Urinary bladder (tissue), 4 donors: ENCODE results near the gene CRTC1. TPM values are rescaled to one million over a fixed set of nuclear protein-coding genes. Genes with fewer than 3 reads are reported as not detected.

Source experiments
- DNase-seq: peaks from one replicate; pipeline ENCODE4 v3.0.0-alpha.2; 2015; ENCODE audit errors: extremely low spot score
- H3K27ac ChIP-seq: one replicate; pipeline ENCODE4 v1.5.1; 2013; ENCODE audit warnings: low read depth, mild to moderate bottlenecking, moderate library complexity
- H3K36me3 ChIP-seq: one replicate; pipeline ENCODE4 v1.6.1; 2013; ENCODE audit warnings: mild to moderate bottlenecking, moderate library complexity; ENCODE audit not compliant: insufficient read depth
- H3K4me1 ChIP-seq: one replicate; pipeline ENCODE4 v1.6.1; 2013; ENCODE audit warnings: mild to moderate bottlenecking, moderate library complexity; ENCODE audit not compliant: insufficient read depth
- H3K4me3 ChIP-seq: one replicate; pipeline ENCODE4 v1.5.1; 2013; ENCODE audit warnings: low read depth, low read length
- WGBS: extraction: QIAGEN DNeasy Blood & Tissue Kit; methylation state at CpG from one replicate; pipeline ENCODE4 v1.1.7; 2013; 5-methylcytosine and 5-hydroxymethylcytosine counted together
- polyA plus RNA-seq: library from polyadenylated mRNA; stranded (reverse); fragments of 200-250 nt; gene quantifications from one replicate; pipeline ENCODE4 v1.2.3, GENCODE V29; 2013
- total RNA-seq: library from RNA; depleted of rRNA; stranded (reverse); fragments of >200 nt; gene quantifications from one replicate; pipeline ENCODE4 v1.2.3, GENCODE V29; 2014
- donor health status: healthy with polysubstance abuse.
- donor health status: healthy.

The CRTC1 gene
- total and polyA plus RNA-seq, 2 donors: 4.8 to 13.6 TPM

DNA sequence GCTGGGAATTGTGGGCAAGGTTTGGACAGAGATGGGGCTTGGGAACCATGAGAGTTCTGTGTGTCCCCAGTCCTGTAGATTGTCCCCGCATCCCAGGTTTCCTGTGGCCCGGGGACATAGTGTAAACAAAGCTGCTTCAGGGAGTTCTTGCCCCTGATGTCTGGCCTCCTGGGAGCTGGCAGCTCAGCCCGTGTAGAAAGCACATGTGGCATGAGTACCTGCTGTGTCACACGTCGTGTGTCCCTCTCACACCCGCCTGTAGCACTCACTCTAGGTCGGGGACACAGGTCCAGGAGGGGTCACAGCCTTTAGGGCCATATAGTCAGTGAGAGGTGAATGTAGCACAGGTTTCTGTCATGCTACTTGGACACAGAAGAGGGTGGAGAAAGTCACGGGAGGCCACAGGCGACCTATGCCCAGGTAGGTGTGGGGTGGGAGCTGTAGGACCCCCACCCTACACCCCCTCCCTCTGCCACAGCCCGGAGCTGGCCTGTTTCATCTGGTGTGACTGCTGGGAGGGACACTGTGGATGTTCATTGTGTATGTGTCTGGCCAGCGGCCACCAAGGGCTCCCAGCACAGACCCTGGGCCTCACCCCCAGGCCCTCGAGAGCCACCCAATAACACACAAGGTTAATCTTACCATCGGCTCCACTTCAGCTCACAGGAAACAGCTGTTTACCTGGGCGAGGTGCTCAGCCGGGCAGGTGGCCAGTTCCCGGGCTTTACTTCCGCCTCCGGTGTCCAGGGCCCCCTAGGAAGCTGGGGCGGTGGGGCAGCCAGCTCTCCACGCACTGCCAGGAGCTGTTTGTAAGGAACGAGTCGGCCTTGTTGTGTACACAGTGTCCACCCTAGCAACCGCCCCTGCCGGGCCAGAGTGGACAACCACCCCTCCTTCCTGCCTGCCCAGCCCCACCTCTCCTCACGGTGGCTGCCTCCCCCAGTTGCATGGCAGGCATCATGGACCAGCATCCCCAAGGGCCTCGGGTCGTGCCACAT is 57.9 kb downstream of the CRTC1 start:
- Histone ChIP-seq H3K4me3 (no peak overlapping the region), H3K4me1 (no peaks in the 10 kb centered on the region), H3K27ac (no peak overlapping the region), H3K36me3 (no peaks in the 10 kb centered on the region)
- DNase-seq: no peak
- 62% methylated on average over 27 of the region's 27 CpGs for WGBS

DNA sequence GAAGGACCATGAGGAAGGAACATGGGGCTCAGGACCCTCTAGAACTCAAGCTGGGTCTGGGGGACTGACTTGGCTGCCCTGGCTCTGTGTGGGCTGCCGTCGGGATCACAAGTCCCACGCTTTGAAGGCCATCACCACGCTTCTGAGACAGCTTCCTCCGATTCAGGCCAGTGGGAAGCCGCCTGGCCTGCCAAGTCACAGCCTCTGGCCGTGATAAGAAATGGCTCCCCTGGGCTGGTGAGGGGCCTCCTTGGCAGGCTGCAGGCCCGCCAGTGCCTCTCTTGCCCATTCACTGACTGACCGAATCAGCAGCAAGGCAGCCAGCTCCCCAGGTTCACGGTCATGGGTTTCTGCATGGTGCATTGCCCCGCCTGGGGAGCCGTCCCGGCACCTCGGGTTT is 58.8 kb downstream of the CRTC1 start:
- Histone ChIP-seq H3K4me3 (no peak overlapping the region), H3K36me3 (no peaks in the 10 kb centered on the region), H3K4me1 (no peaks in the 10 kb centered on the region), H3K27ac (no peak overlapping the region)
- 89% methylated on average over 14 of the region's 14 CpGs for WGBS
- DNase-seq: no peak

DNA sequence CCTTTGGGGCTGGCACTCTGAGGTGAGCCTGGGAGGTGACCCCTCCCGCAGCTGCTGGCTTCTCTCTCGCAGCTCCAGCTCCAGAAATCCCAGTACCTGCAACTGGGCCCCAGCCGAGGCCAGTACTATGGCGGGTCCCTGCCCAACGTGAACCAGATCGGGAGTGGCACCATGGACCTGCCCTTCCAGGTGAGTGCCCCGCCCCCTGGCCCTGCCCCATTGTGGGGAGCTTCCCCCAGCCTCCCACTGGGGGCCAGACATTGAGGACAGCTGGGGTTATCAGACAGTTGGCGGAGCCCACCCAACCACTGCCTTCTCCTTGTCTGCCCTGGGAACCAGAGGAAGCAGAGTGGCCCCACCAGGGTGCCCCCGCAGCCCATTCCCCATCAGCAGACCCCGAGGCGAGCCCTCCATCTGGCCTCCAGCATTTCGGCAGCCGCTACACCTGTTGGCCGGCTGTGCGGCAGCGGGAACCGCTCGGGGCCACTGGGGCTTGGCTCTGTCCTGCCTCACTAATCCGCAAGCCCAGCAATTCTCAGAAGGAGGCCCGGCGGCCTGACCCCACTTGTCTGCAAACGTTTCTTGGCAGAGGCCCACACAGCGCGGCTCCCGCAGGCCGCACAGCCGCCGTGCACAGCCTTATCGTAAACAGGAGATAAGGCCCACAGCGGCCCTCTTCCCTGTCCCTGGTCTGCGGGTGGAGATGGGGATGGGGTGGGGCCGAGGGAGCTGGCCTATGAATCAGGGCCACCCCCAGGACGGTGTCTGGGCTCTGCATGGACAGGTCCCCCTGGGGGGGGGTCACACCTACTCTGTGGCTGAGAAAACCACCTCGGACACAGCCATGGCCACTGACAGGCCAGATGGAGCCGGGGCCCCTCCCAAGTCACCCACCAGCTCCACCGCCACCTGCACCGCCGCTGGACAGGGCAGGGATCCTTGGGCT is 59.6 kb downstream of the CRTC1 start:
- 40% methylated on average over 38 of the region's 38 CpGs for WGBS
- Histone ChIP-seq H3K4me1 (no peaks in the 10 kb centered on the region), H3K36me3 (no peaks in the 10 kb centered on the region), H3K4me3 (no peak overlapping the region), H3K27ac (no peak overlapping the region)
- DNase-seq: no peak

DNA sequence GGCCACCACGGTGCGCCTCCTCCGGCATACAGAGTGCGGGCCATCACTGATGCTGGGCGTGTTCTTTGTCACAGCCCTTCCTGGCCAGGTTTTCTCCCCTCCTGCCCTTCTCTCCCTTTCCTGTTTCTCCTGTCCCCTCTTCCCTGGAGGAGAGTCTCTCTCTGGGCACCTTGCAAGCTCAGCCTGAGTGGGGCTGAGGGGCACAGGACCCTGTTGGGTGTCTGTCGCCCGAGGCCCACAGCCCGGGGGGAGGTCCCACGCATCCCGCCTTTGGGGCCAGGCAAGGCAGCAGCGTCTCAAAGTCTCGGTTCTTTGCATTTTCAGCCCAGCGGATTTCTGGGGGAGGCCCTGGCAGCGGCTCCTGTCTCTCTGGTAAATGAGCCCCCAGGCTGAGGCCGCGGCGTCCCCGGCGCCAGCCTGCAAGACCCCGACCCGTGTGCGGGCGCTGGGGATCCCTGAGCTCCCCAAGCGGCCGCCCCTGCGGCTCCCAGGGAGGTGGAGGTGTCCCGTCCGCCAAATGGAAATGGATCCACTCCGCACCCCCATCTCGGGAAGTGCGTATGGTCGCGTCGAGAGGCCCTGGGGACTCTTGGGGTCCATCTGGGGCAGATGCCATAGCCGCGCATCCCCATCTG is 60.4 kb downstream of the CRTC1 start:
- no peak for DNase-seq
- WGBS: 89% methylated on average over 36 of the region's 36 CpGs
- Histone ChIP-seq H3K4me3 (no peak overlapping the region), H3K27ac (no peak overlapping the region), H3K4me1 (no peaks in the 10 kb centered on the region), H3K36me3 (no peaks in the 10 kb centered on the region)

DNA sequence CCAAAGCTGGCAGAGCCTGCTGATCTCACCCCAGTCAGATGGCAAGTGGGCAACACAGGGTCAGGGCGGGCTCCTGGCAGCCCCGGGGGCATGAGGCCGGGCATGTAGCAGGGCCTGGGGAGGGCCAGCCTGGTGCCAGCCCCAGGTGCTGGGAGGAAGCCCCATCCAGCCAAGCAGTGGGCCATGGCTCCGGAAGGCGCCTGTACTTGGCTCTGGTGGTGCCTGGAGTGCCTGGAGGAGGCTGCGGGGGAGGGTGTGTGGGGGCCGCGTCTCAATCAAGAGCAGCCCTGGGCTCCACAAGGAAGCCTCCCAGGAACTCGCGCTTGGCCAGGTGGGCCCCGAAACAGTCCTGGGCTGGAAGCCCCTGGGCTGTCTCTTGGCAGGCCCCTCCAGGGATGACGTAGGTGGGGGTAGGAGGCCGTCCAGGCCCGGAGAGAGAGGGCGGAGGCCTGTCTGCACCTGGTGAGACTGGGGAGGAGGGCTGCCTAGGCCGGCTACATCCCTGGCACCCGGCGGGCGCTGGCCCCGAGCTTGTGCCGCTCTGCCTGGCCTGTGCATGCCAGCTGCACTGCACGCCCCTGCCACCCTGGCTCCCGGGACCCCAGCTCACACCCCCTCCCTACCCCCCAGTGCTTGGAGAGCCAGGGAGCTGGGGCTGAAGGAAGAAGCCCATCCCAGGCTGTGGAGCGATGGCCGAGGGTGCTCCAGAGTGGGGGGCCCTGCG is 61.7 kb downstream of the CRTC1 start:
- 90% methylated on average over 26 of the region's 26 CpGs for WGBS
- H3K4me3 ChIP-seq: no peak overlapping the region
- H3K4me1 ChIP-seq: no peaks in the 10 kb centered on the region
- H3K36me3 ChIP-seq: no peaks in the 10 kb centered on the region
- no peak for DNase-seq
- H3K27ac ChIP-seq: no peak overlapping the region

DNA sequence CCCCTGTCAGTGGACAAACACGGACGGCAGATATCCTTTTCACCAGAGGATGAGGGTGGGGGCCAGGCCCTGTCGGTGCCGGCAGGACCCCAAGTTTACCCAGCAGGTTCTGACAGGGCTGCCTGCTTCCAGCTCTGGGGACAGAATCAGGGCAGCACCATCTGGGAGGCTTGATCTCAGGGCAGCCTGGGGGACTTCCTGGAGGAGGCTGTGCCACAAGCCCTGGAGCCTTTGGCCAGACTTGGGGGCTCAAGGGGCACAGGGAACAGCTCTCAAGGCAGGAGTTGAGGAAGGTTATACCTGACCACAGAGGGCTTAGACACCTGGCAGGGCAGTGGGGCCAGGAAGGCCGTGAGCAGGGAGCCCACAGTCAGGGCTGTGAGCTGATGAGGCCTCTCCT is 62.5 kb downstream of the CRTC1 start:
- no peak overlapping the region for H3K4me3 ChIP-seq
- no peak overlapping the region for H3K27ac ChIP-seq
- no peaks in the 10 kb centered on the region for H3K36me3 ChIP-seq
- WGBS: 95% methylated on average over 5 of the region's 5 CpGs
- DNase-seq: no peak
- no peaks in the 10 kb centered on the region for H3K4me1 ChIP-seq

DNA sequence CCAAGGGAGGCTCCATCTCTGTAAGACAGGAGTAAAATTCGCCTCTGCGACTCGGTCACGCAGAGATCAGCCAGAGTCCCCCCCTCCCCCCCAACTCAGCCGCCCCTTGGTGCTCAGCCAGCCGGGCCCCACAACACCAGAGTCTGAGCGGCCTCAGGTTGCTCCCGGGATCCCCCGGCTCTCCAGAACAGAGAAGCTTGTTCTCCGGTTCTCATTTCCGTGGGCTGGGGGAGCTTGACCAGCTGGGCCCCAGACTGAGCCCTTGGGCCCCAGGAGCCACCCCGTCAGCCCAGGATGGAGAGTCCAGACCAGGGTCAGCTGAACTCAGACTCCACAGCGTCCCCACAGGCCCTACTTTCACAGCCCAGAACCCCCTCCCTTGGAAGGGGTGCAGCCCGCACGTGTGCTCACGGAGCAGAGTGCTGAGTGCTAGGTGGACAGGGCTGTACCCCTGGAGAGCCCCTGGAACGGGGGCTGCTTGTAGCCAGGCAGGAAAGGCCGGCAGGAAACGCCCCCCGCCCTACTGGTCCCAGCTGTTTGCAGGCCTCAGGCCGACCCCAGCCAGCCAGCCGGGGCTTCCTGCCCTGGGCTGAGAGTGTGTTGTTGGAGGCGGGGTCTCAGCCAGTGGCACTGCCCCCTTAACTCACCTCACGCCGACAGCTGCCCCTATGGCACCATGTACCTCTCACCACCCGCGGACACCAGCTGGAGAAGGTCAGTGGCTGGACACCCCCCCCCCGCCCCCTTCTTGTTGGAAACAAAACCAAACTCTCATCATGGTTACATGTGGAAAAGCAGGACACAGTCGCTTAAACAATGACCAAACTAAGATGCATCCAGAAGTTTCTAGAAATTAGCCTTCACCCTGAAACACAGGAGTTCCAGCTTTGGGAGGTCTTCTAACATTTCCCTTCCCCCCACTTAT is 63.2 kb downstream of the CRTC1 start:
- no peak overlapping the region for H3K27ac ChIP-seq
- H3K4me1 ChIP-seq: no peaks in the 10 kb centered on the region
- no peak overlapping the region for H3K4me3 ChIP-seq
- no peak for DNase-seq
- H3K36me3 ChIP-seq: no peaks in the 10 kb centered on the region
- 63% methylated on average over 29 of the region's 29 CpGs for WGBS

DNA sequence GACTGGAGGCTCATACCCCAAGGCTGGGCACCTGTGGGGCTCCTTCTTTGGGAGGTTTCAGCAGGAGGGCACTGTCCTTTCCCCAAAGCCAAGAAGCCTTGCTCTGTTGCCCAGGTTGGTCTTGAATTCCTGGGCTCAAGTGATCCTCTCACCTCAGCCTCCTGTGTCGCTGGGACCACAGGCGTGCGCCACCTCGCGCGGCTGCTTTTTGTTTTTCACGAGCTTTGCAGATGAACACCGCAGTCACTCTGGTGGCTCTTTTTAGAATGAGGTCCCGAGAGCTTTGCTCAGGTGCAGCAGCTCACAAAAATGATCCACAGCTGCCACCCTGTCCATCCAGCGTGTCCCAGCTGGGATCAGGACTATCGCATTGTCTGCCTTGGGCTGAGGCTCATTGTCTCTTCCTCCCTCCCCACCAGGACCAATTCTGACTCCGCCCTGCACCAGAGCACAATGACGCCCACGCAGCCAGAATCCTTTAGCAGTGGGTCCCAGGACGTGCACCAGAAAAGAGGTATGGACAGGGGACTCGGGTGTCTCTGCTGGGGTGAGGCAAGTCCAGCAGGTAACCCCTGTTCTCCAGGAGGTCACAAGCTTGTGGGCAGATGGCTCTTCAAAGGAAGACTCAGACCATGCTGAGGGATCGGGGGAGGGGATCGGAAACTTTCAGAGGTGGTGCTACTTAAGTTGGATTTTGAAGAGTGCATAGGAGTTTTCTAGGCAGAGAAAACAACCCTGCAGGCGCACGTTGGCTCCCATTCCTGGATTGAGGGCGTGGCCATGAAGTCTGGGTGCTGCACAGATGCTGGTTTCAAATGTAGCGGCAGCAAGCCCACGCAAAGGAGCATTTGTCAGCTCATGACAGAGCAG is 66.1 kb downstream of the CRTC1 start:
- DNase-seq: no peak
- Histone ChIP-seq H3K36me3 (no peaks in the 10 kb centered on the region), H3K4me1 (no peaks in the 10 kb centered on the region), H3K27ac (no peak overlapping the region), H3K4me3 (no peak overlapping the region)
- 95% methylated on average over 23 of the region's 23 CpGs for WGBS

DNA sequence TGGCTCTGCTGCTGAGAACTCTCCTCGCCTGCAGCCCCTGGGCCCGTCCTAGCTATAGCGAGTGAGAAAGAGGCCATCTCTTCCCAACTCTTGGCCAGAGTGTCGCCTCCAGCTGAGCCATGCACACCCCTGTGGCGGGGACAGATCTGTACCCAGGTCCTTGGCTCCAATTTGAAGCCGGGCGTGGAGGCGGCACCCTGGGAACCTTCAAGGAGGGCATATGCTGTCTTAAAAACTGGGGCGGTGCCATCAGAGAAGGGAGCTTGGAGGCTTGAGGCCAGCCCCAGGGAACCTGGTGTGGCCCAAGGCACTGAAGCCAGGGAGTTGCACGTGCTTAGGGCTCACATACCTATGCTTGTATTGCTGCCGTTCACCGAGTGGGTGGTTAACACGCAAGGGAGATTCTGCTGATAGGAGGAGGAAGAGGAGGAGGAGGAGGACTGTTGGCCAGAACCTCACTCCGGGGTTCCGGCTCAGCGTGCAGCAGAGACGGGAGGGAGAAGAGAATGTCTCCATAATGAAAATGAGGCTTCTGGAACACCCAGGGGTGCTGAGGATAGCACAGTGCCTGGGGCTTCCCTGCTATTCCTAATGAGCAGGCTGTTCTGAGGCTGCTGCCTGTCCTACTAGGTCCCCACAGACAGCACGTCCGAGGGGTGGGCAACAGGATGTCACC is 67.0 kb downstream of the CRTC1 start:
- 93% methylated on average over 19 of the region's 19 CpGs for WGBS
- H3K4me1 ChIP-seq: no peaks in the 10 kb centered on the region
- DNase-seq: no peak
- no peaks in the 10 kb centered on the region for H3K36me3 ChIP-seq
- no peak overlapping the region for H3K4me3 ChIP-seq
- H3K27ac ChIP-seq: no peak overlapping the region

DNA sequence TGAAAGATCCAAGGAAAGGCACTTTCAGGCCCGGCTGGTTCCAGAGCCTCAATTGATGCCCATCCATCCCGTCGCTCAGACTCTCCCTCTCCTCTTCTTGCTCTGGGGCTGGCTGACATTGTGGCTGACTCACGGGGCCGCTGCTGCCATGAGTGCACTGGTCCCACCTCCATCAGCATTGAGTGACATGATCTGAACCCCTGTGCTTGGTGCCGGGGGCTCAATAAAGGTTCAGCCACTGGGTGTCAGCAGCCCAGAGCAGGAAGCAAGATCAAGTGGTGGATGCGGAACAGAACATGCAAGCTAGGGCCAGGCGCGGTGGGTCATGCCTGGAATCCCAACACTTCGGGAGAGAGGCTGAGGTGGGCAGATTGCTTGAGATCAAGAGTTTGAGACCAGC is 68.1 kb downstream of the CRTC1 start:
- 95% methylated on average over 10 of the region's 10 CpGs for WGBS
- Histone ChIP-seq H3K4me3 (no peak overlapping the region), H3K27ac (no peak overlapping the region), H3K36me3 (no peaks in the 10 kb centered on the region), H3K4me1 (no peaks in the 10 kb centered on the region)
- DNase-seq: no peak

DNA sequence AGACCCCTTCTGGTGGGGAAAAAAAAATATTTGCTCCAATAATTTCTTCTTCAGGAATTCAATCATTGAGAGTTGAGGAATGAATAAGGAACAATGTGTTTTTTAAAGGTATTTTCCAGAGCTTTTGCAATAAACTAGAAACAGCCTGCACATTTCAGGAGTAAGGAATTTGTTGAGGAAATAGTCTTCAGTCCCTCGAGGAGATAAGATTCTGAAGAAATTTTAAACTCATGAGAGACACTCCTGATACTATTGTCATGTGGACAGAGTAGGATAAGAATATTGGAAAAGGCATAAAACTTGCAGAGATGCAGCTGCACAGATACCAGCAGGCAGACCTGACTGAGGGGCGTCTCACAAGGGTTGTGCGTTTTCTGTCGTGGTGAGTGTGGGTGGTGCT is 71.0 kb downstream of the CRTC1 start:
- Histone ChIP-seq H3K4me1 (no peaks in the 10 kb centered on the region), H3K4me3 (no peak overlapping the region), H3K27ac (no peak overlapping the region), H3K36me3 (no peaks in the 10 kb centered on the region)
- WGBS: 78% methylated on average over 4 of the region's 4 CpGs
- no peak for DNase-seq
